SKM-1 (cell line): ENCODE measurements around the gene FOXG1.

ENCODE experiments used
- DNase-seq: peaks from one replicate; lab custom pipeline; 2025; ENCODE audit not compliant: unreplicated experiment; lab: John Stamatoyannopoulos, UW

The FOXG1 gene

GRCh38 chr14:28761438-28762291 lies 4.9 kb upstream of the FOXG1 start:
- DNase-seq = no peak

GRCh38 chr14:28762303-28762954 lies 4.2 kb upstream of the FOXG1 start:
- DNase-seq = no peak

DNA sequence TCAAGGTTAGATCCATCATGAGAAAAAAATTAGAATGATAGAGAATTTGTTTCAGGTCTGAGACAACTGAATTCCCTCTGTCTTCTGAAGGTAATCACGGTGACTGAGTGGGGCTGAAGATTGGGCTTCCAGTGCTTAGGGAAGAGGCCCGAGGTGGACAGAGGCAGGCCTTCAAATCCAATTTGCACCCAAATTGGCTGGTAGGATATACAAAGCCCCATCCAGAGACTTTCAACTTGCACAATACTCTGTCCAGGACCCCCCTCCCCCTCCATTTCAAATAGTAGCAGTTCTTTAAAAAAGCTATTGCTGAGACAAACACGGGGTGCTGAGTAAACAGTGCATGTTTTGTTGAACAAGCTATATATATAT lies 3.6 kb upstream of the FOXG1 start:
- no peak for DNase-seq

GRCh38 chr14:28763751-28764256 lies 2.8 kb upstream of the FOXG1 start:
- no peak for DNase-seq

- DNase-seq = no peak
Observed at GRCh38 chr14:28764257-28765160, 2.1 kb upstream of the FOXG1 start.

DNA sequence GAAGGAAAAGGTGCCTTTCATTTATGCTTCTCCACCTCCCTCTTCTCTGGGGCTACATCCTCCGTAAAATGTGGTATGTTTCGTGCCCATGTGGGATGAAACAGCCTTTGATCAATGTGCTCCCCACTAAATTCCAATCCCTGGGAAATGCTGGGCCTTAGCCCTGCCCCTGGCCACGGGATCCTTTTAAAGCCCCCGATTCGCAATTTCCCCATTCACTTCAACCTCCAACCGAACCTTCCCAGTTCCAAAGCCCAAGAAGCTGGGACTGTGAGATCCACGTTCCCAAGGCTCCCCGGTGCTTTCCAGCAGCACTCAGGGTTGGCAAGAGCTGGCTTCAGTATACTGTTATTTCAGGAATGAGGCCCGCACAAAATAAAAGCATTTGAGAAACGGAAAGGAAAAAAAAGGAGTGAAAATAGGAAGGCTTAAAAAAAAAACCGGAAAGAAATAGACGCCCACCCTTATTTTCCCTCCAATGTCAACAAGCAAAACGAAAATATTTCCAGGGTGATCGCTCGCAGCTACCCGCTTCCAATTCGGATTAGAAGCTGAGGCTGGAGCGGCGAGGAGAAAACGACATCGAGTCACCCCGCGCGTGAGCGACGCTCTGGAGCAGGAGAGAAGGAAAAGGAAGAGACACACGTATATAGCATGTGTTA lies 1.3 kb upstream of the FOXG1 start:
- DNase-seq = no peak

- no peak for DNase-seq
Observed at GRCh38 chr14:28765831-28766468, 637 bp upstream of the FOXG1 start.

DNA sequence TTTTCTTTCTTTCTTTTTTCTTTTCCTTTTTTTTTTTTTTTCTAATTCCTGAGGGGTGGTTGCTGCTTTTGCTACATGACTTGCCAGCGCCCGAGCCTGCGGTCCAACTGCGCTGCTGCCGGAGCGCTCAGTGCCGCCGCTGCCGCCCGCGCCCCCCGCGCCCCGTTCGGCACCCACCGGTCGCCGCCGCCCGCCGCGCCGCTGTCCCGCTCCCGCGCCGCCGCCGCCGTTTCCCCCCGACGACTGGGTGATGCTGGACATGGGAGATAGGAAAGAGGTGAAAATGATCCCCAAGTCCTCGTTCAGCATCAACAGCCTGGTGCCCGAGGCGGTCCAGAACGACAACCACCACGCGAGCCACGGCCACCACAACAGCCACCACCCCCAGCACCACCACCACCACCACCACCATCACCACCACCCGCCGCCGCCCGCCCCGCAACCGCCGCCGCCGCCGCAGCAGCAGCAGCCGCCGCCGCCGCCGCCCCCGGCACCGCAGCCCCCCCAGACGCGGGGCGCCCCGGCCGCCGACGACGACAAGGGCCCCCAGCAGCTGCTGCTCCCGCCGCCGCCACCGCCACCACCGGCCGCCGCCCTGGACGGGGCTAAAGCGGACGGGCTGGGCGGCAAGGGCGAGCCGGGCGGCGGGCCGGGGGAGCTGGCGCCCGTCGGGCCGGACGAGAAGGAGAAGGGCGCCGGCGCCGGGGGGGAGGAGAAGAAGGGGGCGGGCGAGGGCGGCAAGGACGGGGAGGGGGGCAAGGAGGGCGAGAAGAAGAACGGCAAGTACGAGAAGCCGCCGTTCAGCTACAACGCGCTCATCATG lies 654 bp downstream of the FOXG1 start:
- DNase-seq = no peak

- no peak for DNase-seq
Observed at GRCh38 chr14:28767853-28768741, 1.5 kb downstream of the FOXG1 start.

- no peak for DNase-seq
Observed at GRCh38 chr14:28769276-28769880, 2.8 kb downstream of the FOXG1 start.

DNA sequence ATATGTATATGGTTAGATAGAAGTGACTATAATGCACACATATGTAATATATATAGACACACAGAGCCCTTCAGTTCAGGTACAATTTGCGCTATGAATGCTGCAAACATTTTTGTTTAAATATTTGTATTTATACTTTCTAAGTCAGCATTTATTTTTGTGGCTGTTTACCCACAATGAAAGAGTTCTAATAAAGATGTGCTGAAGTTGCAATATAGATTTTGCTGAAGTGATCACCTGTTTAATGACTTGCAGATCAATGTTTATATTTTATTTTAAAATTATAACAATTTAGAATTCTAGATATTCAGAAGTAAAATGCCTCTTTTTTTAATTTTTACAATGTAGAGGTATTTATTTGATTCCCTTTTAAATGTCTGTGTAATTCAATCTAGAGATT lies 3.5 kb downstream of the FOXG1 start:
- no peak for DNase-seq

GRCh38 chr14:28770630-28771029 lies 4.0 kb downstream of the FOXG1 start:
- DNase-seq = no peak

- no peak for DNase-seq
Observed at GRCh38 chr14:28771168-28771567, 4.6 kb downstream of the FOXG1 start.

- DNase-seq = no peak
Observed at GRCh38 chr14:28772613-28773012, 6.0 kb downstream of the FOXG1 start.

GRCh38 chr14:28773176-28773575 lies 6.6 kb downstream of the FOXG1 start:
- DNase-seq = no peak

DNA sequence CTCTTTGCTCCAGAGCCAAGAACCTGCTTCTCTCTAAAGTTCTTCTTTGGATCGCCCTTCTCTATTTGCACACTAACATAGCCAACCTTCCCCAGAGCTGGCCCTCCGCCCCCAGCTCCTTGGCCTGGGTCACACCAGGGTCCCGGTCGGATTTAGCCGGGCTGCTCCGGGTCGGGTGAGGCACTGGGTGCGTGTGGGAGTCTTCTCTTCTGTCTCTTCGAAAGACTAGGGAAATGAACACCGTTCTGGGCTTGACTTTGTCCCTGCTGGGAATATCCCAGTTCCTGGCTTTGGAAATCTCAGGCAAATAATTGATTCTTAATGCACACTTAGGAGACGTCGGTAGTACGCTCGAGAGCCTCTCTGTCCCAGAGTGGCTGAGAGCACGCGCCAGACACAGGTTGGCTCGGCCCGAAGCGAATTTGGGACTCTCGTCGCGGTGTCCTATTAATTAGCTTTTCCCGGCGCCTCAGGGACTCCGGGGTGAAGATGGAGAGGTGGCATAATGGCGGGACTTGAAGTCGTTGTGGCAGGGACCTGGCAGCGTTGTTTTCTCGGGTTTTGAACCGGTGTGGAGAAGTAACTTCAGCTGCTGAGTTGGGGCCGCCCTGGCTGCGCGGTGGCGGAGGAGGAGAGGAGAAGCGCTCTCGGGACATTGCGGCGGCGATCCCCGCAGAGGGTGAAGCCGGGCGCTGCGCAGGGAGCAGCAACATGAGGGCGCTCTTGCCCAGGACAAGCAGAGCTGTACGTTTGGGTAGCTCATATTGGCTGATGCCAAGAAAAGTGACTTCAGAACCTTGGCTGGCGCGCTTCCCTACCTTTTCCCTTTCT lies 7.5 kb downstream of the FOXG1 start:
- no peak for DNase-seq
